ENCODE results near the gene PARP2.
"Not testable (repeated sequence)": the region's sequence is repeated elsewhere in the genome, so short reads cannot be mapped to it uniquely, and the experiment has no call there.

Gene PARP2

DNA sequence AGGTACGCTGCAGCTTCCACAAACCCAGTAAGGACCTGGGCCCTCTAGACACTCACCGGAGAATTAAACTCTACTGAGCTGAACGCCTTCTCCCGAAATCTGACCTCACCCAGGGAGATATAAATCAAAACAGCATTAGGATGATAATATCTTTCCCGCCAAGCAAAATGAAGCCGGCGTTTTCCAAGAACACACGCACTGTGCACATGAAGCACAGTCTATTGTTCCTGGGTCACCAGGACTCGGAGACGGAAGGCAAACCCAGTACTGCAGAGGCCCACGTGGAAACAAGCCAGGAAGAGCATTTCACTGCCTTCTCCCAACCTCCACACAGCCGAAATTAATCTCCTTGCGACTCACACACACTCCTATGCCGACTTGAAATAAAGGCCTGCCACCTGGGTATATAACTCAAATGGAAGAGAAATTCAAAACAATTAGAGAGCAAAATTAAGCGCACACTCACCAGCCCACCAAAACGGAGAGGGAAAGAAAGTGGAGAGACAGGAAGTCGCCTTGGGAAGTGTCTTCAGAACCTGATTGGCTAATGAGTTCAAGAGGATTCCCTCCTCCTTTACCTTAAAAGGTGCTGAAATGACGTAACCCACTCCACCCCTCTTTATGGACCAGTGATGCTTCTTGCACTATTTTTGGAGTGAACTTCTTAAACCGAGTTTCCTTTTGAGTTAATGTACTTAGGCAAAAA lies 10.5 kb upstream of the PARP2 start, which contains the start of gene CCNB1IP1:
TSS of gene CCNB1IP1 (minus strand) at position 492 of the 706 bp plus-strand sequence. CDS start 16,756 bp downstream, outside the sequence.
- TF ChIP-seq, protein P1, sequence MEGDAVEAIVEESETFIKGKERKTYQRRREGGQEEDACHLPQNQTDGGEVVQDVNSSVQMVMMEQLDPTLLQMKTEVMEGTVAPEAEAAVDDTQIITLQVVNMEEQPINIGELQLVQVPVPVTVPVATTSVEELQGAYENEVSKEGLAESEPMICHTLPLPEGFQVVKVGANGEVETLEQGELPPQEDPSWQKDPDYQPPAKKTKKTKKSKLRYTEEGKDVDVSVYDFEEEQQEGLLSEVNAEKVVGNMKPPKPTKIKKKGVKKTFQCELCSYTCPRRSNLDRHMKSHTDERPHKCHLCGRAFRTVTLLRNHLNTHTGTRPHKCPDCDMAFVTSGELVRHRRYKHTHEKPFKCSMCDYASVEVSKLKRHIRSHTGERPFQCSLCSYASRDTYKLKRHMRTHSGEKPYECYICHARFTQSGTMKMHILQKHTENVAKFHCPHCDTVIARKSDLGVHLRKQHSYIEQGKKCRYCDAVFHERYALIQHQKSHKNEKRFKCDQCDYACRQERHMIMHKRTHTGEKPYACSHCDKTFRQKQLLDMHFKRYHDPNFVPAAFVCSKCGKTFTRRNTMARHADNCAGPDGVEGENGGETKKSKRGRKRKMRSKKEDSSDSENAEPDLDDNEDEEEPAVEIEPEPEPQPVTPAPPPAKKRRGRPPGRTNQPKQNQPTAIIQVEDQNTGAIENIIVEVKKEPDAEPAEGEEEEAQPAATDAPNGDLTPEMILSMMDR (IDR thresholded peaks at IDR 0.05; ENCODE audit: poor library complexity, severe bottlenecking): no peak
- peaks cover 35% of the 10 kb centered on the region for H3K36me3 ChIP-seq (ENCODE audit: low read depth)
- ATAC-seq (ENCODE audit: low read depth): peak; percentile 97
- H3K4me3 ChIP-seq (ENCODE audit: severe bottlenecking): peak within 1 kb of the TSS; percentile 52
- H3K27ac ChIP-seq (ENCODE audit: poor library complexity, severe bottlenecking): peak within 1 kb of the TSS; percentile 67
- H3K4me1 ChIP-seq (ENCODE audit: insufficient read depth, poor library complexity, severe bottlenecking): peaks cover 31% of the 10 kb centered on the region
- no peaks in the 10 kb centered on the region for H3K27me3 ChIP-seq (ENCODE audit: insufficient read depth, poor library complexity, severe bottlenecking)
- no peaks in the 10 kb centered on the region for H3K9me3 ChIP-seq (ENCODE audit: severe bottlenecking)
- no peak for DNase-seq (ENCODE audit: low spot score)

DNA sequence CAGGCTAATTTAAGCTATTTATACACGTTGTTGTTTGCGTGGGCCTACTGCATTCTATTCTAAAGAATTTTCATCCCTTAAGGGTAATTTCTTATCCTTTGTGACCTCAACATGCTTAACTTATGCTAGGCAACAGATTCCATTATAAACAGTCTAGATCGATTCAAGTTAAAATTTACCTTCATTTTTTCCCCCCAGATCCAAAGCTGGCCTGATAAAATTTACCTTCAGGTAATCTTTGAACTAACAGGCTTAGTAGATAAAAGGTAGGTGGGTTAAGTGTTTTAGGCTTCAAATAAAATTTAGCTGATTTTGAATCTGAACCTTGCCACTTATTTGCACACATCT lies 10.0 kb upstream of the PARP2 start:
- Histone ChIP-seq H3K9me3 (ENCODE audit: severe bottlenecking) (no peaks in the 10 kb centered on the region), H3K27me3 (ENCODE audit: insufficient read depth, poor library complexity, severe bottlenecking) (no peaks in the 10 kb centered on the region), H3K27ac (ENCODE audit: poor library complexity, severe bottlenecking) (peak overlapping the region; percentile 67), H3K4me1 (ENCODE audit: insufficient read depth, poor library complexity, severe bottlenecking) (peaks cover 31% of the 10 kb centered on the region), H3K4me3 (ENCODE audit: severe bottlenecking) (peak overlapping the region; percentile 52), H3K36me3 (ENCODE audit: low read depth) (peaks cover 30% of the 10 kb centered on the region)
- ATAC-seq (ENCODE audit: low read depth) (0 out of 3 replicates have a peak, but pooled peaks have one; percentile 2), DNase-seq (ENCODE audit: low spot score) (no peak)
- TF ChIP-seq, protein P1 (IDR thresholded peaks at IDR 0.05; ENCODE audit: poor library complexity, severe bottlenecking): no peak

DNA sequence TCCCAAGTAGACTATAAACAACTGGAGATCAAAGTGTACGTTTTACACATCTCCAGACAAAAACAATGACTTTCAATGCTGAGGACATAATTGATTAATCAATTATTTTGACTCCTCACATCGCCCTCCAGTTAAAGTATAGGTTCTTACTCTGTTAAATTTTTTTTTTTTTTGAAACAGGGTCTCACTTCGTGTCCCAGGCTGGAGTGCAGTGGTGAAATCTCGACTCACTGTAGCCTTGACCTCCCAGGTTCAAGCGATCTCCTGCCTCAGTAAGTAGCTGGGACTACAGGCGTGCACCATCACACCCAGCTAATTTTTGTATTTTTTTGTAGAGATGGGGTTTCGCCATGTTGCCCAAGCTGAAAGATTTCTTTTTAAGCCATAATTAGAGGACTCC lies 9.4 kb upstream of the PARP2 start:
- Histone ChIP-seq H3K27ac (ENCODE audit: poor library complexity, severe bottlenecking) (no peak overlapping the region), H3K9me3 (ENCODE audit: severe bottlenecking) (no peaks in the 10 kb centered on the region), H3K4me3 (ENCODE audit: severe bottlenecking) (no peak overlapping the region), H3K4me1 (ENCODE audit: insufficient read depth, poor library complexity, severe bottlenecking) (peaks cover 26% of the 10 kb centered on the region), H3K27me3 (ENCODE audit: insufficient read depth, poor library complexity, severe bottlenecking) (no peaks in the 10 kb centered on the region), H3K36me3 (ENCODE audit: low read depth) (peaks cover 25% of the 10 kb centered on the region)
- no peak for DNase-seq (ENCODE audit: low spot score)
- TF ChIP-seq, protein P1 (IDR thresholded peaks at IDR 0.05; ENCODE audit: poor library complexity, severe bottlenecking): no peak
- no peak for ATAC-seq (ENCODE audit: low read depth)

DNA sequence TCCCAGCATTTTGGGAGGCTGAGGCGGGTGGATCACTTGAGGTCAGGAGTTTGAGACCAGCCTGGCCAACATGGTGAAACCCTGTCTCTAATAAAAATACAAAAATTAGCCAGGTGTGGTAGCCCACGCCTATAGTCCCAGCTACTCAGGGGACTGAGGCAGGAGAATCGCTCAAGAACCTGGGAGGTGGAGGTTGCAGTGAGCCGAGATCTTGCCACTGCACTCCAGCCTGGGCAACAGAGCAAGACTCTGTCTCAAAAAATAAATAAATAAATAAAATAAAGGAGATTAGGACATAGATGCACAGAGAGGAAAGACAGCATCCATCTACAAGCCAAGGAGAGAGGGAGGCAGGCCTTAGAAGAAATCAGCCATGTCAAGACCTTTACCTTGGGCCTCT lies 2.4 kb upstream of the PARP2 start:
- not testable (repeated sequence) for H3K27me3 ChIP-seq (ENCODE audit: insufficient read depth, poor library complexity, severe bottlenecking); H3K4me1 ChIP-seq (ENCODE audit: insufficient read depth, poor library complexity, severe bottlenecking); H3K27ac ChIP-seq (ENCODE audit: poor library complexity, severe bottlenecking); ATAC-seq (ENCODE audit: low read depth); H3K9me3 ChIP-seq (ENCODE audit: severe bottlenecking); H3K4me3 ChIP-seq (ENCODE audit: severe bottlenecking); DNase-seq (ENCODE audit: low spot score)
- peaks cover 20% of the 10 kb centered on the region for H3K36me3 ChIP-seq (ENCODE audit: low read depth)

DNA sequence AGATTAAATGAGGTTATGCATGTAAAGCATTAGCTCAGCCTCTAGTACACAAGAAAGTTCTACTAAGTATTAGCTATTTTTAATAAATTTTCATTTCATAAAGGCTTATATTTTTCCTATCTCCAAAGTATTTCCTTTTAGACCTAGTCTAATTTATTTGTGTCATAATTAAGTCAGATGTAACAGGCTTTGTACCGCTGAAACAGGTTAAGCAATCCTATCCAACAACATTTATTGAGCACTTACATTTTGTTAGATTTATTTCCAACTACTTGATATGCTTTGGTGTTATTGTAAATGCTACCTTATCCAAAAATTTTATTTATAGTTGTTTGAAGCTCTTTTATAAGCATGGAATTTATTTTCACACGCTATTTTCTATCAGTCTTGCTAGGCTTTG lies 1.8 kb upstream of the PARP2 start:
- Histone ChIP-seq H3K4me1 (ENCODE audit: insufficient read depth, poor library complexity, severe bottlenecking) (peaks cover 6% of the 10 kb centered on the region), H3K9me3 (ENCODE audit: severe bottlenecking) (no peaks in the 10 kb centered on the region), H3K4me3 (ENCODE audit: severe bottlenecking) (peak overlapping the region; percentile 76), H3K27me3 (ENCODE audit: insufficient read depth, poor library complexity, severe bottlenecking) (no peaks in the 10 kb centered on the region), H3K36me3 (ENCODE audit: low read depth) (peaks cover 27% of the 10 kb centered on the region), H3K27ac (ENCODE audit: poor library complexity, severe bottlenecking) (peak overlapping the region; percentile 94)
- ATAC-seq (ENCODE audit: low read depth) (no peak), DNase-seq (ENCODE audit: low spot score) (no peak)
- TF ChIP-seq, protein P1 (IDR thresholded peaks at IDR 0.05; ENCODE audit: poor library complexity, severe bottlenecking): no peak

Data from RWPE2 (cell line).